ENCODE data around the gene CCDC59. TPM values are rescaled to one million over a fixed set of nuclear protein-coding genes. Genes with fewer than 3 reads are reported as not detected.

The CCDC59 gene
- total and polyA plus RNA-seq, 9 of the 15 experiments (the other 6 are each of a cell fraction or from before 2014, with no cell fraction given), result 34.0 to 186 (median 119) TPM

- TF ChIP-seq ILK (tag; IDR thresholded peaks at IDR 0.05; ENCODE audit: borderline replicate concordance, low read depth) (no peak), ZNF124 (CRISPR knock-in tag; IDR thresholded peaks at IDR 0.05) (no peak), CXXC5 (CRISPR knock-in tag; IDR thresholded peaks at IDR 0.05) (peak; percentile 77), TFAM (CRISPR knock-in tag; conservative IDR thresholded peaks at IDR 0.05) (no peak), HDGF (IDR thresholded peaks at IDR 0.05) (no peak), NFATC3 (IDR thresholded peaks at IDR 0.05) (no peak), CBFA2T3 (IDR thresholded peaks at IDR 0.05) (no peak; the same call in 1 of the 2 replicates), RBM15 (IDR thresholded peaks at IDR 0.05; ENCODE audit: insufficient read depth, low read length) (no peak), FOXK1 (CRISPR knock-in tag; IDR thresholded peaks at IDR 0.05; ENCODE audit: borderline replicate concordance) (peak; percentile 82), KAT2B (IDR thresholded peaks at IDR 0.05; ENCODE audit: low read depth, low read length) (peak; percentile 75), ZHX1 (conservative IDR thresholded peaks at IDR 0.05; ENCODE audit: low read length) (0 out of 2 replicates have a peak, but pooled peaks have one; percentile 17), FOXA3 (CRISPR knock-in tag; conservative IDR thresholded peaks at IDR 0.05 in 1 of 2, IDR thresholded peaks at IDR 0.05 in 1 of 2) (peak in 1 of 2 experiments; percentile 71; a peak in 2 of 4 replicates), ZBTB9 (CRISPR knock-in tag; IDR thresholded peaks at IDR 0.05) (peak; percentile 97), PATZ1 (CRISPR knock-in tag; IDR thresholded peaks at IDR 0.05; ENCODE audit: borderline replicate concordance) (no peak), KDM4B (IDR thresholded peaks at IDR 0.05; ENCODE audit: borderline replicate concordance in 2 of 2, low read depth in 1 of 2) (peak in 1 of 2 experiments; percentile 65; a peak in 1 of 4 replicates), PRPF4 (IDR thresholded peaks at IDR 0.05; ENCODE audit: insufficient read depth, low read depth, low read length, poor library complexity, severe bottlenecking) (no peak), GTF2A2 (tag; IDR thresholded peaks at IDR 0.05) (no peak), L3MBTL2 (IDR thresholded peaks at IDR 0.05) (peak; percentile 91)
These were observed at the start of gene CCDC59, which contains the start of gene METTL25 (continued) for GRCh38 chr12:82358200-82359114.
